Liver (tissue), 2 donors: Measurements from ENCODE around the gene ANKMY2.

ENCODE experiments used
- MAX ChIP-seq: IDR thresholded peaks from 2 replicates; pipeline ENCODE4 v1.6.1; 2016; ENCODE audit warnings: antibody characterized with exemption
- TAF1 ChIP-seq: conservative IDR thresholded peaks from 2 replicates; pipeline ENCODE4 v1.6.1; 2016; ENCODE audit warnings: antibody characterized with exemption, mild to moderate bottlenecking
- donor health status: healthy.

GRCh38 chr7:16594061-16594460 lies 51.5 kb downstream of the ANKMY2 start:
- TF ChIP-seq MAX (no peak), TAF1 (no peak)
